Islet precursor cell (in vitro differentiated cells): ENCODE results near the gene AQP9.
A peak's percentile ranks its signal among the peaks of the same experiment; 100 is the strongest.

Experiments used
- DNase-seq: peaks from one replicate; pipeline ENCODE4 v3.0.0-alpha.2; 2018

The AQP9 gene

GRCh38 chr15:58138106-58138505, at the start of gene AQP9:
Gene AQP9, plus strand, starts transcription at chr15:58138381. Its CDS starts 185 bp downstream, at chr15:58138566.
- no peak for DNase-seq

GRCh38 chr15:58095415-58095814, 42.8 kb upstream of the AQP9 start:
- DNase-seq, result no peak

GRCh38 chr15:58096529-58097084, 41.6 kb upstream of the AQP9 start:
- no peak for DNase-seq

GRCh38 chr15:58103482-58103881, 34.7 kb upstream of the AQP9 start:
- DNase-seq, result no peak

GRCh38 chr15:58108117-58108516, 30.1 kb upstream of the AQP9 start:
- DNase-seq, result no peak

- no peak for DNase-seq
These were observed 28.8 kb upstream of the AQP9 start for GRCh38 chr15:58109419-58109818.

GRCh38 chr15:58110999-58111717, 27.0 kb upstream of the AQP9 start:
- no peak for DNase-seq

- DNase-seq, result no peak
These were observed 26.5 kb upstream of the AQP9 start for GRCh38 chr15:58111718-58112104.

- DNase-seq, result peak; percentile 63
These were observed 24.8 kb upstream of the AQP9 start for GRCh38 chr15:58113358-58113757.

- no peak for DNase-seq
These were observed 23.8 kb upstream of the AQP9 start for GRCh38 chr15:58114388-58114787.

- DNase-seq, result no peak
These were observed 23.4 kb upstream of the AQP9 start for GRCh38 chr15:58114812-58115211.

GRCh38 chr15:58115692-58116091, 22.5 kb upstream of the AQP9 start:
- no peak for DNase-seq

- DNase-seq, result no peak
These were observed 20.6 kb upstream of the AQP9 start for GRCh38 chr15:58117619-58118018.

- no peak for DNase-seq
These were observed 19.9 kb upstream of the AQP9 start for GRCh38 chr15:58118272-58118671.

GRCh38 chr15:58119016-58119415, 19.2 kb upstream of the AQP9 start:
- DNase-seq, result no peak

- no peak for DNase-seq
These were observed 13.6 kb upstream of the AQP9 start for GRCh38 chr15:58124585-58124984.

GRCh38 chr15:58125333-58125732, 12.8 kb upstream of the AQP9 start:
- no peak for DNase-seq

GRCh38 chr15:58134886-58135285, 3.3 kb upstream of the AQP9 start:
- DNase-seq, result no peak

- DNase-seq, result no peak
These were observed 2.5 kb upstream of the AQP9 start for GRCh38 chr15:58135511-58136174.

GRCh38 chr15:58136731-58137130, 1.4 kb upstream of the AQP9 start:
- DNase-seq, result peak; percentile 55

GRCh38 chr15:58137686-58138085, 495 bp upstream of the AQP9 start:
- no peak for DNase-seq

GRCh38 chr15:58139276-58139988, 1.3 kb downstream of the AQP9 start:
- DNase-seq, result no peak

- DNase-seq, result no peak
These were observed 1.9 kb downstream of the AQP9 start for GRCh38 chr15:58139989-58140522.
